Caco-2 (cell line): ENCODE results near the gene CAPZB. TPM values are rescaled to one million over a fixed set of nuclear protein-coding genes. Genes with fewer than 3 reads are reported as not detected.

Source experiments
- BruUV-seq: library from RNA; stranded (reverse); fragments of 400-500 nt; replicated peaks from 2 replicates; lab custom pipeline; 2021; lab: Mats Ljungman, UMichigan
- CTCF ChIA-PET: fragments of 300-600 bp; sonication (Branson Sonifier 250); formaldehyde crosslinking; loops from one replicate; lab custom pipeline; 2022; ENCODE audit warnings: antibody characterized with exemption; lab: Charles Lee
- POLR2A ChIA-PET: fragments of 300-600 bp; sonication (Branson Sonifier 250); formaldehyde crosslinking; loops from one replicate; lab custom pipeline; 2022; ENCODE audit warnings: antibody characterized with exemption; lab: Charles Lee
- DNase-seq, 2 experiments: peaks; one replicate each; pipeline versions ENCODE4 v3.0.0 to v3.0.0-alpha.2; 2020 to 2022
- H3K27me3 ChIP-seq: replicated peaks from 2 replicates; pipeline ENCODE4 v1.6.0; 2011; ENCODE audit warnings: low read length; ENCODE audit not compliant: control insufficient read depth, insufficient read depth
- H3K36me3 ChIP-seq: 2 replicates; pipeline ENCODE4 v1.5.1; 2011; ENCODE audit warnings: low read length; ENCODE audit not compliant: control insufficient read depth, insufficient read depth
- H3K4me1 ChIP-seq: fragments of 250-450 bp; sonication (Bioruptor Pico); 2 replicates; pipeline ENCODE4 v1.5.1; 2020; ENCODE audit warnings: mild to moderate bottlenecking
- H3K4me3 ChIP-seq: 2 replicates; pipeline ENCODE4 v1.5.1; 2011; ENCODE audit warnings: low read depth, mild to moderate bottlenecking, control low read depth, low read length
- H3K9me3 ChIP-seq: fragments of 250-450 bp; sonication (Bioruptor Pico); 2 replicates; pipeline ENCODE4 v1.5.1; 2020; ENCODE audit warnings: mild to moderate bottlenecking, moderate library complexity
- H3K27ac Mint-ChIP-seq: one replicate; pipeline ENCODE4 v1.8.0; 2022; ENCODE audit warnings: mixed read lengths; ENCODE audit not compliant: unreplicated experiment
- H3K27me3 Mint-ChIP-seq: one replicate; pipeline ENCODE4 v1.8.0; 2022; ENCODE audit warnings: mixed read lengths; ENCODE audit not compliant: insufficient read depth, unreplicated experiment
- H3K36me3 Mint-ChIP-seq: one replicate; pipeline ENCODE4 v1.8.0; 2022; ENCODE audit warnings: mild to moderate bottlenecking, mixed read lengths; ENCODE audit not compliant: insufficient read depth, unreplicated experiment
- H3K4me1 Mint-ChIP-seq: one replicate; pipeline ENCODE4 v1.8.0; 2022; ENCODE audit warnings: low read depth, mixed read lengths; ENCODE audit not compliant: unreplicated experiment
- H3K4me3 Mint-ChIP-seq: one replicate; pipeline ENCODE4 v1.8.0; 2022; ENCODE audit warnings: mild to moderate bottlenecking, moderate library complexity, mixed read lengths; ENCODE audit not compliant: unreplicated experiment
- H3K9me3 Mint-ChIP-seq: one replicate; pipeline ENCODE4 v1.8.0; 2022; ENCODE audit warnings: mixed read lengths; ENCODE audit not compliant: unreplicated experiment
- intact Hi-C: fragments of 100-400 bp; cut with micrococcal nuclease; formaldehyde crosslinking; loops from one replicate; pipeline ENCODE4 v1.10.0; 2022; ENCODE audit not compliant: unreplicated experiment
- total RNA-seq: library from RNA; stranded (reverse); gene quantifications from 2 replicates; pipeline ENCODE4 v1.2.3, GENCODE V29; 2022
- TF ChIP-seq, protein P1 (sequence below), 2 experiments: fragments of 200-600 bp in 1 of 2; IDR thresholded peaks; 1 replicate in 1 of 2; 2 replicates in 1 of 2; pipeline versions ENCODE4 v1.5.1 to v1.8.0; 2011 to 2022; ENCODE audit warnings: antibody characterized with exemption in 1 of 2, control low read depth in 1 of 2, inconsistent platforms in 1 of 2, low read depth in 1 of 2, low read length in 1 of 2, mild to moderate bottlenecking in 1 of 2, moderate library complexity in 1 of 2; ENCODE audit not compliant: insufficient read depth in 1 of 2, severe bottlenecking in 1 of 2, unreplicated experiment in 1 of 2

The CAPZB gene
- total RNA-seq, 1 experiment from 2014 or later = 205 TPM

DNA sequence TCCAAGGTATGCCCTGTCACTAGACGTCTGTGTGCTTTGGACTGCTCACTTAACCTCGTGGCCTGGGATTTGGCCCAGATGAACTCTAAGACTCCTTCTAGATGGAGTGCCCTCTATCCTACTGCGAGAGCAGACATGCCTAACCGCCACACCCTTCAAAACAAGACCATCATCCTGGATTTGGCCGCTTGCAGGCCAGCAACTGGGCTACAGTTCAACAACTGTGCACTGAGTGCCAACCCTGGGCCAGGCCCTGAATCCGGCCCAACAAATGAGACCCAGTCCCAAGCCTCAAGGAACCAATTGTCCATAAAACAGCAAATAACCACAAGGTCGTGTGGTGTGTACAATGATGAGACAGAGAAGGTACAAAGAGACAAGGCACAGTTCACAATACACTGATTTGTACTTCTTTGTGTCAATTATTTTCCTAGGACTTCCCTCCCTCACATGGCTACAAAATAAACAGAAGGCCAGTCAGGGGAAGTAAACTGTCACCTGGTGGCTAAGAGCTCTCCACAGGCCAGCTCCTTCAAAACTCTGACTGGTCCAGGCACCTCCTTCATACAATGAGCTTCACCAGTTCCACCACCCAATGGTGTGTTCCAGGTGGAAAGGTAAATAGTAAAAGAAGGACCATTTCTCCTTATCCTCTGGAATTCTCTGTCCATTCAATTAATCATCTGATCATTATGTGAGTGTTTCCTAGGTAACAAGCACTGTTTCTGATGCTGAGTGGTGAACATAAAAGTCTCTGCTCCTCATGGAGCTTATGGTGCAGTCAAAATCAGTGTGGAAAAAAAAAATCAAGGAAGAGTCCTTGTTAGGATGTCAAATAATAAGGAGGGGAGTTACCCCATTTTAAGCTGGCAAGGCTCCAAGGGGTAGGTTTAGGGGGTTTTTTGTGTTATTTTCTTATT, 60.4 kb downstream of the CAPZB start:
- ChIA-PET POLR2A (no interaction called here), CTCF (no interaction called here)
- peaks cover 25% of the 10 kb centered on the region for H3K36me3 Mint-ChIP-seq
- no peak overlapping the region for H3K4me3 ChIP-seq
- no peaks in the 10 kb centered on the region for H3K9me3 Mint-ChIP-seq
- H3K4me1 Mint-ChIP-seq = no peaks in the 10 kb centered on the region
- H3K4me1 ChIP-seq = peaks cover 17% of the 10 kb centered on the region; the same call in 1 of the 2 replicates
- H3K36me3 ChIP-seq = no peaks in the 10 kb centered on the region
- H3K27ac Mint-ChIP-seq = peak overlapping the region; percentile 43
- H3K27me3 ChIP-seq = no peaks in the 10 kb centered on the region
- DNase-seq = no peak
- H3K4me3 Mint-ChIP-seq = no peak overlapping the region
- intact Hi-C loops = no loop called here
- H3K27me3 Mint-ChIP-seq = no peaks in the 10 kb centered on the region
- H3K9me3 ChIP-seq = no peaks in the 10 kb centered on the region
- TF ChIP-seq, protein P1, sequence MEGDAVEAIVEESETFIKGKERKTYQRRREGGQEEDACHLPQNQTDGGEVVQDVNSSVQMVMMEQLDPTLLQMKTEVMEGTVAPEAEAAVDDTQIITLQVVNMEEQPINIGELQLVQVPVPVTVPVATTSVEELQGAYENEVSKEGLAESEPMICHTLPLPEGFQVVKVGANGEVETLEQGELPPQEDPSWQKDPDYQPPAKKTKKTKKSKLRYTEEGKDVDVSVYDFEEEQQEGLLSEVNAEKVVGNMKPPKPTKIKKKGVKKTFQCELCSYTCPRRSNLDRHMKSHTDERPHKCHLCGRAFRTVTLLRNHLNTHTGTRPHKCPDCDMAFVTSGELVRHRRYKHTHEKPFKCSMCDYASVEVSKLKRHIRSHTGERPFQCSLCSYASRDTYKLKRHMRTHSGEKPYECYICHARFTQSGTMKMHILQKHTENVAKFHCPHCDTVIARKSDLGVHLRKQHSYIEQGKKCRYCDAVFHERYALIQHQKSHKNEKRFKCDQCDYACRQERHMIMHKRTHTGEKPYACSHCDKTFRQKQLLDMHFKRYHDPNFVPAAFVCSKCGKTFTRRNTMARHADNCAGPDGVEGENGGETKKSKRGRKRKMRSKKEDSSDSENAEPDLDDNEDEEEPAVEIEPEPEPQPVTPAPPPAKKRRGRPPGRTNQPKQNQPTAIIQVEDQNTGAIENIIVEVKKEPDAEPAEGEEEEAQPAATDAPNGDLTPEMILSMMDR (IDR thresholded peaks at IDR 0.05; ENCODE audit: insufficient read depth in 1 of 2, low read depth in 1 of 2, low read length in 1 of 2, severe bottlenecking in 1 of 2, unreplicated experiment in 1 of 2) = no peak
- no TSS peak for BruUV-seq

DNA sequence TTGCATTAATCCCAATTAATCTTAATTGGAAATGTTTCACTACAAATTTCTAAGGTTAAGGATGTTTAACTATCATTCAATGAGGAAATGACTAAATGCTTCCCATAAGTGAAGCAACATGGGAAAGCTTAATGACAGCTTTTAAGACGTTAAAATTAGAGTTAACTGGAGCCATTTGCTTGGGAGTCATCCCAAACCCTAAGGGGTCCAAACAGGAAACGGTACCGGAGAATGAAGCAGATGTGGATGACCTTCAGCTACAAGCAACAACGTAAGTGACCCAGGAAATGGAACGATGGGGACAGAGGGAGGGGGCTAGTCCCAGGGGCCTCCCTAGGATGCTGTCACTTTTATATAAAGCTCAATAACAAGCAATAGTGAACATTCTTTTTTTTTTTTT, 62.2 kb downstream of the CAPZB start:
- BruUV-seq = no TSS peak
- intact Hi-C loops = no loop called here
- no peak overlapping the region for H3K27ac Mint-ChIP-seq
- H3K27me3 Mint-ChIP-seq = no peaks in the 10 kb centered on the region
- Histone ChIP-seq H3K9me3 (no peaks in the 10 kb centered on the region), H3K36me3 (no peaks in the 10 kb centered on the region), H3K4me3 (no peak overlapping the region), H3K27me3 (no peaks in the 10 kb centered on the region), H3K4me1 (peaks cover 17% of the 10 kb centered on the region; the same call in 1 of the 2 replicates)
- TF ChIP-seq, protein P1 (IDR thresholded peaks at IDR 0.05; ENCODE audit: insufficient read depth in 1 of 2, low read depth in 1 of 2, low read length in 1 of 2, severe bottlenecking in 1 of 2, unreplicated experiment in 1 of 2) = no peak
- no peak overlapping the region for H3K4me3 Mint-ChIP-seq
- H3K36me3 Mint-ChIP-seq = peaks cover 21% of the 10 kb centered on the region
- no peaks in the 10 kb centered on the region for H3K9me3 Mint-ChIP-seq
- CTCF ChIA-PET = no interaction called here
- no peaks in the 10 kb centered on the region for H3K4me1 Mint-ChIP-seq
- POLR2A ChIA-PET = interaction anchor here (0.6 kb wide), 1 partner anchor 12 kb away, joined by 3 read pairs; no protein-coding TSS in a partner anchor
- DNase-seq = no peak

DNA sequence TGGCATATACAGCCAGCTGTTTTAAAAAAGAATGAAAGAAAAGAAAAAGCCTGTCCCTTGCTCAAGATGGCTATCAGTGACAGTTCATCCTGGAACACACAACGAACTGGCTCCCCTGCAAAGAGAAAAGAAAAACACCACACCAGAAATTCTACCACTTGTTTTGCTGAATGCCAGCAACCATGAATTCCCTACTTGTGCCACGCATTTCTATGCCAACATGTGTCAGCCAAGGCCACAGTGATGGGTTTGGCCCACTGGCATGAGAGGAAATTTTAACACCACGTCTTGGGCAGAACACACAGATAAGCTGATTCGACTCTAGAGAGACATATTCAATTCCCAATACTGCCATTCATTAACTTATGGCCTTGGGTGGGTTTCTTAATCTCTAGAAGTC, 64.0 kb downstream of the CAPZB start:
- TF ChIP-seq, protein P1 (IDR thresholded peaks at IDR 0.05; ENCODE audit: insufficient read depth in 1 of 2, low read depth in 1 of 2, low read length in 1 of 2, severe bottlenecking in 1 of 2, unreplicated experiment in 1 of 2) = no peak
- no peaks in the 10 kb centered on the region for H3K27me3 Mint-ChIP-seq
- intact Hi-C loops = no loop called here
- no peaks in the 10 kb centered on the region for H3K4me1 Mint-ChIP-seq
- Histone ChIP-seq H3K36me3 (no peaks in the 10 kb centered on the region), H3K4me1 (peaks cover 2% of the 10 kb centered on the region; the same call in 1 of the 2 replicates), H3K4me3 (no peak overlapping the region), H3K9me3 (no peaks in the 10 kb centered on the region), H3K27me3 (no peaks in the 10 kb centered on the region)
- BruUV-seq = no TSS peak
- POLR2A ChIA-PET = no interaction called here
- no peak overlapping the region for H3K4me3 Mint-ChIP-seq
- no peak for DNase-seq
- H3K27ac Mint-ChIP-seq = no peak overlapping the region
- H3K36me3 Mint-ChIP-seq = peaks cover 32% of the 10 kb centered on the region
- no peaks in the 10 kb centered on the region for H3K9me3 Mint-ChIP-seq
- CTCF ChIA-PET = no interaction called here
